ENCODE results near the gene ORC6. TPM values are rescaled to one million over a fixed set of nuclear protein-coding genes. Genes with fewer than 3 reads are reported as not detected.

Gene ORC6
- total RNA-seq, 1 experiment from 2014 or later = 95.1 TPM

DNA sequence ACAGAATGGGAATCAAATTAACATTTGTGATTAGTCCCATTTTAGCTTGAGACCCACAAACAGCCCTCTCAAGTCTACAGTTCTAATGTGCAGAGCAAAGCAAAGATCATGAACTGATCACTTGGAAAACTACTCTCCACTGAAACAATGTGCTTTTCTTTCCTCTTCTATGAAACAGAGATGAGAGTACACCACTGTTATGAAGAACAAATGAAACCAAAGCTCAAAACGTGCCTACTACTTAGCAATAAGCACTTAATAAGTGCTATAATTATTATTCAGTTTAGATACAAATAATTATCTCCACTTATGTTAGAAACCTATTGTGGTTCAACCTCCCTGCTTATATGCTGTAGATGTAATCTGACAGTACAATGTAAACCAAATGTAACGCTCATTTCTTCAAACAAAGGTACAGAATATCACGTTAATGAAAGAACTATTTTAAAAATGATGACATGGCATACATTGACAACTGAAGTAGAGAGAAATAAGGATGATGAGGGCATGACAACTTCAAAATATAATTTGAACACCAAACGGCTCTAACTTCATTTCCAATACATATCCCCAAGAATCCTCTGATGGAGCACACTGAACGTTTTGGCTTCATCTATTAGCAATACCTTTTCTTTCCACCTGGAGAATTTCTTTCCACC, 2.5 kb upstream of the ORC6 start:
- BruUV-seq (replicated peaks) = no TSS peak
- ChIA-PET POLR2A (ENCODE audit: low non-redundant PET) (no interaction called here), CTCF (no interaction called here)
- no peak for TF ChIP-seq EZH2 (IDR thresholded peaks at IDR 0.05; ENCODE audit: borderline replicate concordance, low read depth, low read length, poor library complexity, severe bottlenecking)
- TF ChIP-seq, protein P1, sequence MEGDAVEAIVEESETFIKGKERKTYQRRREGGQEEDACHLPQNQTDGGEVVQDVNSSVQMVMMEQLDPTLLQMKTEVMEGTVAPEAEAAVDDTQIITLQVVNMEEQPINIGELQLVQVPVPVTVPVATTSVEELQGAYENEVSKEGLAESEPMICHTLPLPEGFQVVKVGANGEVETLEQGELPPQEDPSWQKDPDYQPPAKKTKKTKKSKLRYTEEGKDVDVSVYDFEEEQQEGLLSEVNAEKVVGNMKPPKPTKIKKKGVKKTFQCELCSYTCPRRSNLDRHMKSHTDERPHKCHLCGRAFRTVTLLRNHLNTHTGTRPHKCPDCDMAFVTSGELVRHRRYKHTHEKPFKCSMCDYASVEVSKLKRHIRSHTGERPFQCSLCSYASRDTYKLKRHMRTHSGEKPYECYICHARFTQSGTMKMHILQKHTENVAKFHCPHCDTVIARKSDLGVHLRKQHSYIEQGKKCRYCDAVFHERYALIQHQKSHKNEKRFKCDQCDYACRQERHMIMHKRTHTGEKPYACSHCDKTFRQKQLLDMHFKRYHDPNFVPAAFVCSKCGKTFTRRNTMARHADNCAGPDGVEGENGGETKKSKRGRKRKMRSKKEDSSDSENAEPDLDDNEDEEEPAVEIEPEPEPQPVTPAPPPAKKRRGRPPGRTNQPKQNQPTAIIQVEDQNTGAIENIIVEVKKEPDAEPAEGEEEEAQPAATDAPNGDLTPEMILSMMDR (conservative IDR thresholded peaks at IDR 0.05; ENCODE audit: low read depth, low read length) = no peak
- intact Hi-C loops (cut with micrococcal nuclease; ENCODE audit: unreplicated experiment) = loop anchor here (10.0 kb wide), 1 partner anchor 108 kb away; no protein-coding TSS in a partner anchor
- Histone ChIP-seq H3K27ac (ENCODE audit: low read depth, low read length, poor library complexity, severe bottlenecking) (no peak overlapping the region), H3K4me3 (ENCODE audit: low read depth, low read length, poor library complexity, severe bottlenecking) (peak overlapping the region; percentile 84), H3K9me3 (ENCODE audit: low read depth, low read length, poor library complexity, severe bottlenecking) (no peaks in the 10 kb centered on the region), H3K36me3 (ENCODE audit: insufficient read depth, low read length, poor library complexity, severe bottlenecking) (peaks cover 12% of the 10 kb centered on the region), H3K4me1 (ENCODE audit: insufficient read depth, low read length, poor library complexity, severe bottlenecking) (peaks cover 16% of the 10 kb centered on the region), H3K27me3 (replicated peaks; ENCODE audit: insufficient read depth, low read depth, low read length, poor library complexity) (no peaks in the 10 kb centered on the region)
- no peak for DNase-seq (ENCODE audit: low spot score)

- intact Hi-C loops (cut with micrococcal nuclease; ENCODE audit: unreplicated experiment) = loop anchor here (10.0 kb wide), 1 partner anchor 107 kb away; no protein-coding TSS in a partner anchor
- CTCF ChIA-PET = no interaction called here
- Histone ChIP-seq H3K4me1 (ENCODE audit: insufficient read depth, low read length, poor library complexity, severe bottlenecking) (peaks cover 16% of the 10 kb centered on the region), H3K36me3 (ENCODE audit: insufficient read depth, low read length, poor library complexity, severe bottlenecking) (peaks cover 17% of the 10 kb centered on the region), H3K27me3 (replicated peaks; ENCODE audit: insufficient read depth, low read depth, low read length, poor library complexity) (no peaks in the 10 kb centered on the region), H3K27ac (ENCODE audit: low read depth, low read length, poor library complexity, severe bottlenecking) (no peak overlapping the region), H3K4me3 (ENCODE audit: low read depth, low read length, poor library complexity, severe bottlenecking) (peak overlapping the region; percentile 84), H3K9me3 (ENCODE audit: low read depth, low read length, poor library complexity, severe bottlenecking) (no peaks in the 10 kb centered on the region)
- TSS peak; percentile 50 for BruUV-seq (replicated peaks)
- POLR2A ChIA-PET (ENCODE audit: low non-redundant PET) = no interaction called here
- TF ChIP-seq EZH2 (IDR thresholded peaks at IDR 0.05; ENCODE audit: borderline replicate concordance, low read depth, low read length, poor library complexity, severe bottlenecking) = no peak
- TF ChIP-seq, protein P1 (conservative IDR thresholded peaks at IDR 0.05; ENCODE audit: low read depth, low read length) = no peak
- no peak for DNase-seq (ENCODE audit: low spot score)
Measured at GRCh38 chr16:46687486-46687885, 2.0 kb upstream of the ORC6 start.

DNA sequence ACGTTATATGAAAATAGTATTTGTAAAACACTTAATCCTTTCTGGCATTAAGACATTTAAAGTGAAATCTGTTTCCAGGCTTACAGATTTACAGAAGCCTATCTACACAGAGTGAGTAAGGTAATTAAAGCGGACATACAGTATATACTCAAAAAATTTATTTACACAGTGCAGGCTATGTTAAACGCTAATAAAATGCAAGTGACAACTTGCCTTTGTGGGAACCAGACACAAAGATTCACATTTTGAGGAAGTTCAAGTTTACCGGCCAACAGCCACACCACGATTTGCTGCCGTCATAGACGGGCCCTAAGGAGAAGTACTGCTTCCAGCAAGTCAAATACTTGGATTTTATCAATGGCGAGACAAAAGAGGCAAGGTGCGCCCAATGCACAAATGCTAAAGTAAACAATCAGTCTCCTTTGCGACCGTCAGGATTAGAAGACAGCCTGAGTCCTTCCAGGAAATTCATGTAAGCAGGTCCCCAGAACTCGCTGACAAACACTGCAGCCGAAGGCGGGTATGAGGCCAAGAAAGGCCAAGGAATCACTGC, 1.3 kb upstream of the ORC6 start:
- peak overlapping the region; percentile 84 for H3K4me3 ChIP-seq (ENCODE audit: low read depth, low read length, poor library complexity, severe bottlenecking)
- intact Hi-C loops (cut with micrococcal nuclease; ENCODE audit: unreplicated experiment) = loop anchor here (10.0 kb wide), 1 partner anchor 107 kb away; no protein-coding TSS in a partner anchor
- BruUV-seq (replicated peaks) = no TSS peak
- TF ChIP-seq, protein P1 (conservative IDR thresholded peaks at IDR 0.05; ENCODE audit: low read depth, low read length) = peak; percentile 24; the same call in 1 of the 2 replicates
- TF ChIP-seq EZH2 (IDR thresholded peaks at IDR 0.05; ENCODE audit: borderline replicate concordance, low read depth, low read length, poor library complexity, severe bottlenecking) = no peak
- H3K27ac ChIP-seq (ENCODE audit: low read depth, low read length, poor library complexity, severe bottlenecking) = peak overlapping the region; percentile 94
- no peak for DNase-seq (ENCODE audit: low spot score)
- no peaks in the 10 kb centered on the region for H3K27me3 ChIP-seq (replicated peaks; ENCODE audit: insufficient read depth, low read depth, low read length, poor library complexity)
- peaks cover 16% of the 10 kb centered on the region for H3K4me1 ChIP-seq (ENCODE audit: insufficient read depth, low read length, poor library complexity, severe bottlenecking)
- H3K9me3 ChIP-seq (ENCODE audit: low read depth, low read length, poor library complexity, severe bottlenecking) = no peaks in the 10 kb centered on the region
- POLR2A ChIA-PET (ENCODE audit: low non-redundant PET) = no interaction called here
- peaks cover 21% of the 10 kb centered on the region for H3K36me3 ChIP-seq (ENCODE audit: insufficient read depth, low read length, poor library complexity, severe bottlenecking)
- CTCF ChIA-PET = no interaction called here

All from A673 (cell line).